T-cell (primary cell): ENCODE measurements around the gene SIPA1L2. TPM values are rescaled to one million over a fixed set of nuclear protein-coding genes. Genes with fewer than 3 reads are reported as not detected.

Experiments
- ATAC-seq, 4 experiments: fragments of 200-7000 bp in 3 of 4; fragments of 150-1000 bp in 1 of 4; cut with Tn5 transposase; replicated peaks in 1 of 4; 1 replicate in 3 of 4; 2 replicates in 1 of 4; pipeline ENCODE4 v1.10.0; 2021; ENCODE audit warnings: moderate library complexity in 3 of 4, mild to moderate bottlenecking in 2 of 4, moderate number of reproducible peaks in 1 of 4
- CTCF ChIA-PET, 2 donors: fragments of 300-600 bp; sonication (Branson Sonifier 250); formaldehyde crosslinking; loops; one replicate each; lab custom pipeline; 2022; ENCODE audit warnings: antibody characterized with exemption in 2 of 2; lab: Charles Lee
- POLR2A ChIA-PET, 2 donors: fragments of 300-600 bp; sonication (Branson Sonifier 250); formaldehyde crosslinking; loops; one replicate each; lab custom pipeline; 2022; ENCODE audit warnings: antibody characterized with exemption in 2 of 2; lab: Charles Lee
- DNase-seq, 35 experiments: peaks; one replicate each; pipeline versions ENCODE4 v3.0.0 to v3.0.0-alpha.2; 2013 to 2023
- H3K27ac ChIP-seq: one replicate; pipeline ENCODE4 v1.5.1; 2013; ENCODE audit warnings: low read length
- H3K27me3 ChIP-seq, 2 experiments: replicated peaks in 1 of 2; 1 replicate in 1 of 2; 2 replicates in 1 of 2; pipeline versions ENCODE4 v1.6.1 to v1.7.0; 2013; ENCODE audit warnings: low read length in 1 of 2, mixed read lengths in 1 of 2; ENCODE audit not compliant: control insufficient read depth in 2 of 2, insufficient read depth in 2 of 2; ENCODE audit errors: extremely low read depth in 1 of 2
- H3K36me3 ChIP-seq, 2 donors: 1 replicate in 1 of 2; 2 replicates in 1 of 2; pipeline versions ENCODE4 v1.6.1 to v1.7.0; 2013; ENCODE audit warnings: low read length in 1 of 2; ENCODE audit not compliant: control insufficient read depth in 2 of 2, insufficient read depth in 1 of 2; ENCODE audit errors: extremely low read depth in 1 of 2
- H3K4me1 ChIP-seq, 2 experiments: 1 replicate in 1 of 2; 2 replicates in 1 of 2; pipeline versions ENCODE4 v1.6.1 to v1.7.0; 2013; ENCODE audit warnings: low read length in 2 of 2, mixed read lengths in 1 of 2; ENCODE audit not compliant: insufficient read depth in 2 of 2, control insufficient read depth in 1 of 2; ENCODE audit errors: extremely low read depth in 1 of 2
- H3K4me3 ChIP-seq, 2 donors: 1 replicate in 1 of 2; 2 replicates in 1 of 2; pipeline versions ENCODE4 v1.5.1 to v1.7.0; 2013; ENCODE audit warnings: mild to moderate bottlenecking in 2 of 2, low read length in 1 of 2, moderate library complexity in 1 of 2; ENCODE audit not compliant: control insufficient read depth in 1 of 2; ENCODE audit errors: extremely low read depth in 1 of 2
- H3K9me3 ChIP-seq: 2 replicates; pipeline ENCODE4 v1.7.0; 2013
- H3K27ac Mint-ChIP-seq, 2 donors: one replicate each; pipeline ENCODE4 v1.8.0; 2020 to 2021; ENCODE audit warnings: mild to moderate bottlenecking in 2 of 2, mixed read lengths in 2 of 2
- H3K27me3 Mint-ChIP-seq, 2 donors: one replicate each; pipeline ENCODE4 v1.8.0; 2021 to 2022; ENCODE audit warnings: mixed read lengths in 2 of 2
- H3K36me3 Mint-ChIP-seq: one replicate; pipeline ENCODE4 v1.8.0; 2021; ENCODE audit warnings: mixed read lengths
- H3K4me1 Mint-ChIP-seq, 3 donors: one replicate each; pipeline ENCODE4 v1.8.0; 2020 to 2022; ENCODE audit warnings: mixed read lengths in 3 of 3, mild to moderate bottlenecking in 1 of 3
- H3K4me3 Mint-ChIP-seq, 3 donors: one replicate each; pipeline ENCODE4 v1.8.0; 2020 to 2022; ENCODE audit warnings: mild to moderate bottlenecking in 3 of 3, mixed read lengths in 3 of 3, moderate library complexity in 3 of 3
- H3K9me3 Mint-ChIP-seq, 3 donors: one replicate each; pipeline ENCODE4 v1.8.0; 2020 to 2022; ENCODE audit warnings: mixed read lengths in 3 of 3
- WGBS: methylation state at CpG from one replicate; pipeline ENCODE4 v1.1.5; 2013; ENCODE audit warnings: missing lambda C conversion rate; ENCODE audit not compliant: insufficient coverage; 5-methylcytosine and 5-hydroxymethylcytosine counted together
- total RNA-seq, 35 experiments: library from RNA in 6 of 35; stranded (reverse) in 6 of 35; fragments of 120-200 nt in 1 of 35; gene quantifications; one replicate each; pipeline versions ENCODE4 v1.2.1 to v1.2.4 and lab custom pipeline; 2013 to 2026

The SIPA1L2 gene
- total RNA-seq, 5 donors from 2014 or later (not counting 1 experiment from before 2014, with no cell fraction given): 0.70 to 3.3 (median 1.2) TPM

GRCh38 chr1:232635778-232636356 lies 5.9 kb upstream of the SIPA1L2 start:
- no peaks in the 10 kb centered on the region for H3K36me3 ChIP-seq
- no CpG with 5 or more reads among the region's 3 CpGs for WGBS
- H3K9me3 ChIP-seq: no peaks in the 10 kb centered on the region
- H3K4me3 Mint-ChIP-seq: no peak overlapping the region
- H3K9me3 Mint-ChIP-seq: no peaks in the 10 kb centered on the region
- ChIA-PET POLR2A (no interaction called here), CTCF (no interaction called here)
- no peak overlapping the region for H3K27ac Mint-ChIP-seq
- peaks cover 2 to 4% (median 4%) of the 10 kb centered on the region in 3 donors for H3K4me1 Mint-ChIP-seq
- peak; percentile 60 to 75 (median 71) for ATAC-seq
- no peak overlapping the region for H3K4me3 ChIP-seq
- H3K27me3 Mint-ChIP-seq: peaks cover 18 to 21% of the 10 kb centered on the region in 2 donors
- peaks cover 3 to 4% of the 10 kb centered on the region in 2 experiments for H3K4me1 ChIP-seq
- H3K27ac ChIP-seq: no peak overlapping the region
- no peaks in the 10 kb centered on the region for H3K36me3 Mint-ChIP-seq
- DNase-seq: peak in 1 of 35 experiments; percentile 62
- peaks cover 0 to 11% of the 10 kb centered on the region in 2 experiments for H3K27me3 ChIP-seq

DNA sequence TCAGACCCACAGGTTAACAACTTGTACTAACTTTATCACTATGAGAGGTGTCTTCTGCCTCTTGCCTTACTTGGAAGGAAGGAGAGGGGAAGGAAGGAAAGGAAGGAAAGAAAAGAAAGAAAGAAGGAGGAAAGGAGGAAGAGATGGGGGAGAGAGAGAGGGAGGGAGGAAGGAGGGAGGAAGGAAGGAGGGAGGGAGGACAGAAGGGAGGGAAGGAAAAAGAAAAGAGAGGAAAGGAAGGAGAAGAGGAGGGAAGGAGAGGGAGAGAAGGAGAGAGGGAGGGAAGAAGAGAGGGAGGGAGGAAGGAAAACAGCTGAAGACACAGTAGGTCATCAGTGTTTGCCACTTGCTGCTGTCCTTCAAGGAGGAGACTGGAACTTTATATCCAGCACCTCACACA lies 5.3 kb upstream of the SIPA1L2 start:
- Histone ChIP-seq H3K9me3 (no peaks in the 10 kb centered on the region), H3K27me3 (peaks cover 0 to 14% of the 10 kb centered on the region in 2 experiments), H3K4me3 (no peak overlapping the region), H3K36me3 (no peaks in the 10 kb centered on the region), H3K27ac (no peak overlapping the region), H3K4me1 (peaks cover 4 to 9% of the 10 kb centered on the region in 2 experiments)
- ChIA-PET POLR2A (no interaction called here), CTCF (interaction anchor here in 1 of 2 donors (0.8 kb wide), 1 partner anchor 160 kb away, joined by 18 read pairs; no protein-coding TSS in a partner anchor)
- Mint-ChIP-seq H3K4me1 (peaks cover 4 to 8% (median 7%) of the 10 kb centered on the region in 3 donors), H3K36me3 (no peaks in the 10 kb centered on the region), H3K27ac (no peak overlapping the region), H3K4me3 (no peak overlapping the region), H3K27me3 (peaks cover 18 to 23% of the 10 kb centered on the region in 2 donors), H3K9me3 (no peaks in the 10 kb centered on the region)
- ATAC-seq (no peak), DNase-seq (no peak)

GRCh38 chr1:232634096-232634495 lies 4.2 kb upstream of the SIPA1L2 start:
- Mint-ChIP-seq H3K27ac (no peak overlapping the region), H3K36me3 (no peaks in the 10 kb centered on the region), H3K4me3 (no peak overlapping the region), H3K9me3 (no peaks in the 10 kb centered on the region), H3K27me3 (peaks cover 20 to 26% of the 10 kb centered on the region in 2 donors), H3K4me1 (peaks cover 7 to 12% (median 11%) of the 10 kb centered on the region in 3 donors)
- POLR2A ChIA-PET: interaction anchor here in 1 of 2 donors (0.6 kb wide), 1 partner anchor 34 kb away, joined by 7 read pairs; no protein-coding TSS in a partner anchor
- H3K36me3 ChIP-seq: no peaks in the 10 kb centered on the region
- peaks cover 0 to 18% of the 10 kb centered on the region in 2 experiments for H3K27me3 ChIP-seq
- WGBS: 80% methylated on average over 3 of the region's 5 CpGs
- H3K4me3 ChIP-seq: no peak overlapping the region
- no peak for ATAC-seq
- no peaks in the 10 kb centered on the region for H3K9me3 ChIP-seq
- no peak overlapping the region for H3K27ac ChIP-seq
- H3K4me1 ChIP-seq: peaks cover 4 to 15% of the 10 kb centered on the region in 2 experiments
- no peak for DNase-seq
- CTCF ChIA-PET: interaction anchor here (0.7 to 1.2 kb wide), 2 partner anchors 11 to 13 kb away, joined by 3 to 5 read pairs; no protein-coding TSS in a partner anchor

DNA sequence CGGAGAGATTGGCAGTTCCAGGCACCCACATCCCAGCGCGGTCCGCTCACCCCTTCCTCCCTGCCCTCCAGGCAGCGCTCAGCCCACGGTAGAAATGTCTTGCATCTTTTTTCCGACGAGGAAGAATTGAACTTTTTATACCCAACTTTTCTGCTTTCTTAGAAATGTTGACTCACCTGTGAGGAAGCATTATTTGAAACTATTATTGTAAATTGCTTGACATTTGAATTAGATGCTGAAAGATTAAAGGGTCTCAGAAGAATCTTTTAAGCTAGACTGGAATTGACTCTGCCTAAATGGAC lies 912 bp upstream of the SIPA1L2 start:
- Histone ChIP-seq H3K27ac (no peak overlapping the region), H3K27me3 (peaks cover 0 to 20% of the 10 kb centered on the region in 2 experiments), H3K4me3 (peak overlapping the region; percentile 65), H3K9me3 (no peaks in the 10 kb centered on the region), H3K36me3 (no peaks in the 10 kb centered on the region), H3K4me1 (peaks cover 8 to 19% of the 10 kb centered on the region in 2 experiments)
- no peaks in the 10 kb centered on the region for H3K36me3 Mint-ChIP-seq
- ChIA-PET CTCF (no interaction called here), POLR2A (interaction anchor here in 1 of 2 donors (0.7 kb wide), 1 partner anchor 12 kb away, joined by 3 read pairs; no protein-coding TSS in a partner anchor)
- WGBS: no CpG with 5 or more reads among the region's 8 CpGs
- H3K9me3 Mint-ChIP-seq: no peaks in the 10 kb centered on the region
- H3K27ac Mint-ChIP-seq: no peak overlapping the region
- H3K27me3 Mint-ChIP-seq: peaks cover 27 to 29% of the 10 kb centered on the region in 2 donors
- H3K4me3 Mint-ChIP-seq: peak overlapping the region; percentile 80 to 89 (median 87)
- no peak for ATAC-seq
- no peak for DNase-seq
- peaks cover 21 to 28% (median 28%) of the 10 kb centered on the region in 3 donors for H3K4me1 Mint-ChIP-seq

- H3K9me3 ChIP-seq: no peaks in the 10 kb centered on the region
- ChIA-PET POLR2A (no interaction called here), CTCF (no interaction called here)
- peaks cover 0 to 17% of the 10 kb centered on the region in 2 experiments for H3K27me3 ChIP-seq
- H3K4me1 ChIP-seq: peaks cover 8 to 19% of the 10 kb centered on the region in 2 experiments
- peak overlapping the region; percentile 46 to 66 for H3K4me3 ChIP-seq
- peak in 8 of 35 experiments; percentile 1 to 27 (median 15) for DNase-seq
- Mint-ChIP-seq H3K36me3 (no peaks in the 10 kb centered on the region), H3K4me1 (peaks cover 21 to 28% (median 28%) of the 10 kb centered on the region in 3 donors), H3K9me3 (no peaks in the 10 kb centered on the region), H3K4me3 (peak overlapping the region; percentile 80 to 89 (median 83)), H3K27me3 (peaks cover 27 to 29% of the 10 kb centered on the region in 2 donors), H3K27ac (peak overlapping the region in 1 of 2 donors; percentile 34)
- H3K27ac ChIP-seq: no peak overlapping the region
- peak; percentile 17 to 55 (median 34) for ATAC-seq
- H3K36me3 ChIP-seq: no peaks in the 10 kb centered on the region
- under 1% methylated on average over 93 of the region's 96 CpGs for WGBS
Measured at GRCh38 chr1:232629250-232630046, 485 bp downstream of the SIPA1L2 start.
